Heart left ventricle (tissue), 16 donors: ENCODE results near the gene RPL27A. TPM values are rescaled to one million over a fixed set of nuclear protein-coding genes. Genes with fewer than 3 reads are reported as not detected.

Experiments
- ATAC-seq, 4 donors: fragments of 200-7000 bp; cut with Tn5 transposase; one replicate each; pipeline ENCODE4 v1.9.1; 2020 to 2022; ENCODE audit warnings: moderate library complexity in 4 of 4, mild to moderate bottlenecking in 3 of 4, moderate number of reproducible peaks in 1 of 4
- DNase-seq, 5 donors: peaks; one replicate each; pipeline ENCODE4 v3.0.0-alpha.2; 2020
- H3K27ac ChIP-seq, 12 donors: fragments of 200-600 bp; sonication (generic) in 4 of 12; one replicate each; pipeline versions ENCODE4 v1.5.0 to v1.8.0; 2016 to 2022; ENCODE audit warnings: mild to moderate bottlenecking in 2 of 12
- H3K27me3 ChIP-seq, 9 donors: fragments of 200-600 bp; sonication (generic) in 2 of 9; one replicate each; pipeline versions ENCODE4 v1.5.1 to v1.8.0; 2016 to 2022; ENCODE audit warnings: mild to moderate bottlenecking in 3 of 9
- H3K36me3 ChIP-seq, 9 donors: fragments of 200-600 bp; sonication (generic) in 2 of 9; one replicate each; pipeline versions ENCODE4 v1.5.0 to v1.8.0; 2018 to 2022; ENCODE audit warnings: mild to moderate bottlenecking in 2 of 9
- H3K4me1 ChIP-seq, 12 donors: fragments of 200-600 bp; sonication (generic) in 4 of 12; one replicate each; pipeline versions ENCODE4 v1.5.0 to v1.8.0; 2016 to 2022; ENCODE audit warnings: mild to moderate bottlenecking in 3 of 12
- H3K4me3 ChIP-seq, 12 donors: fragments of 200-600 bp; sonication (generic) in 4 of 12; one replicate each; pipeline versions ENCODE4 v1.5.0 to v1.8.0; 2017 to 2022; ENCODE audit warnings: mild to moderate bottlenecking in 9 of 12, moderate library complexity in 4 of 12
- H3K9me3 ChIP-seq, 12 donors: fragments of 200-600 bp; sonication (generic) in 4 of 12; one replicate each; pipeline versions ENCODE4 v1.5.0 to v1.8.0; 2016 to 2022; ENCODE audit warnings: mild to moderate bottlenecking in 1 of 12
- POLR2A ChIP-seq, 2 donors: fragments of 450-650 bp; IDR thresholded peaks; one replicate each; pipeline ENCODE4 v1.6.1; 2017; ENCODE audit warnings: antibody characterized with exemption in 2 of 2, mild to moderate bottlenecking in 2 of 2, moderate library complexity in 2 of 2
- WGBS, 4 donors: extraction: QIAGEN DNeasy Blood & Tissue Kit in 2 of 4; methylation state at CpG; one replicate each; pipeline versions ENCODE4 v1.1.5 to v1.1.7; 2013 to 2018; 5-methylcytosine and 5-hydroxymethylcytosine counted together
- intact Hi-C, 10 donors: fragments of 100-400 bp; cut with DNase I; formaldehyde crosslinking; loops; one replicate each; pipeline versions ENCODE4 v1.11.1 to v1.14.2; 2022
- polyA plus RNA-seq, 2 donors: library from polyadenylated mRNA; stranded (reverse); fragments of 200-250 nt; gene quantifications; one replicate each; pipeline ENCODE4 v1.2.3, GENCODE V29; 2013
- total RNA-seq, 9 donors: library from RNA; depleted of rRNA in 2 of 9; stranded (reverse); fragments of >200 nt in 2 of 9; fragmentation: NEBNext Ultra II Directional in 3 of 9; extraction: Animal tissue kit (Norgen Biotek cat#: 25700) in 3 of 9; gene quantifications; one replicate each; pipeline versions ENCODE4 v1.1.0 to v1.2.4, GENCODE V29; 2016 to 2023
- TF ChIP-seq, protein P1 (sequence below), 12 donors: fragments of 200-600 bp; sonication (generic) in 4 of 12; IDR thresholded peaks; one replicate each; pipeline versions ENCODE4 v1.5.0 to v1.8.0; 2018 to 2022; ENCODE audit warnings: antibody characterized with exemption in 12 of 12, mild to moderate bottlenecking in 5 of 12
- donor health status: ischemic (EF 13 %, LVEDD 7.1; RV severe dilation, severe dysfunction).
- donor health status: healthy with polysubstance abuse.
- donor health status: DM: no; HTN: yes; CAD: no.
- donor health status: DM: no; HTN: no; CAD: no.
- donor health status: ischemic (EF 25% LVEDD 6.9; RV normal size, moderate dysfunction).
- donor health status: ischemic (EF 25% LVEDD 5.7; RV mildly dilated, moderate dysfunction).
- donor health status: healthy.
- donor health status: DM: yes; HTN: yes; CAD: no.
- donor health status: ischemic (EF 35%, LVEDD 5.7; RV mildly dilated, moderate dysfunction).
- donor health status: nonischemic (EF 11% LVEDD 7.7; RV severe dilation, severe dysfunction).
- donor health status: DM: yes; HTN: yes; CAD: no.
- donor health status: PGD.
- donor health status: ischemic (EF 29% LVEDD 5.4; RV normal size, mild dysfunction).
- donor health status: nonischemic (EF 23%, LVEDD 6.1; RV moderate dilation, normal function).

Gene RPL27A
- total and polyA plus RNA-seq, 11 donors: 299 to 2,980 (median 471) TPM

DNA sequence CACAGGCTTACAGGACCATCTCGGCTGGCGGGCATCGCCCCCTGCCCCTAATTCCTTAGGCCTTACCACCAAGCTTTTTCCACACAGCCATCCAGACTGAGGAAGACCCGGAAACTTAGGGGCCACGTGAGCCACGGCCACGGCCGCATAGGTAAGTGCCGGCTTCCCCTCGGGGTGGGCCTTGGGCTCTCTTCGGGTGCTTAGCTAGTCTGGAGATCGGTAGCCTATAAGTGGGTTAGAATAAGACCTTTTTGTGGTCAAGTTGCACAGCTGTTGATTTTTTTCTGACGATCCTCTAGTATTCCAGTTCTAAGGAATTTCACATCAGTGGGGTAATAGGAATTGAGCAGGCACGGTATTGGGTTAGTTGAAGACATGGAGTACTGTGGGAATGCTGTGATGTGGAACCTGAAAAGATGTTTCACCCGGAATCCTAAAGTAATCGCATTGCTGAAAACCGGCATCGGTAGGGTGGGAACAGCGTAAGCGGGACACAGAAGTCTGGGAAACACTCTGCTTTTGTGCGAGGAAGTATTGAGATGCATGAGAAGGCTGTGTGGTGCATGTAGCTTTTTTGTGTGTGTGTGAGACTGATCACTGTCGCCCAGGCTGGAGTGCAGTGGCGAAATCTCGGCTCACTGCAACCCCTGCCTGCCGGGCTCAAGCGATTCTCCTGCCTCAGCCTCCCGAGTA is 669 bp downstream of the RPL27A start:
- TF ChIP-seq, protein P1, sequence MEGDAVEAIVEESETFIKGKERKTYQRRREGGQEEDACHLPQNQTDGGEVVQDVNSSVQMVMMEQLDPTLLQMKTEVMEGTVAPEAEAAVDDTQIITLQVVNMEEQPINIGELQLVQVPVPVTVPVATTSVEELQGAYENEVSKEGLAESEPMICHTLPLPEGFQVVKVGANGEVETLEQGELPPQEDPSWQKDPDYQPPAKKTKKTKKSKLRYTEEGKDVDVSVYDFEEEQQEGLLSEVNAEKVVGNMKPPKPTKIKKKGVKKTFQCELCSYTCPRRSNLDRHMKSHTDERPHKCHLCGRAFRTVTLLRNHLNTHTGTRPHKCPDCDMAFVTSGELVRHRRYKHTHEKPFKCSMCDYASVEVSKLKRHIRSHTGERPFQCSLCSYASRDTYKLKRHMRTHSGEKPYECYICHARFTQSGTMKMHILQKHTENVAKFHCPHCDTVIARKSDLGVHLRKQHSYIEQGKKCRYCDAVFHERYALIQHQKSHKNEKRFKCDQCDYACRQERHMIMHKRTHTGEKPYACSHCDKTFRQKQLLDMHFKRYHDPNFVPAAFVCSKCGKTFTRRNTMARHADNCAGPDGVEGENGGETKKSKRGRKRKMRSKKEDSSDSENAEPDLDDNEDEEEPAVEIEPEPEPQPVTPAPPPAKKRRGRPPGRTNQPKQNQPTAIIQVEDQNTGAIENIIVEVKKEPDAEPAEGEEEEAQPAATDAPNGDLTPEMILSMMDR (IDR thresholded peaks at IDR 0.05): no peak
- TF ChIP-seq POLR2A (IDR thresholded peaks at IDR 0.05): no peak
- peak overlapping the region; percentile 91 to 98 (median 96) for H3K27ac ChIP-seq
- ATAC-seq (peak in 3 of 4 donors; percentile 0 to 6 (median 0)), DNase-seq (no peak)
- H3K4me3 ChIP-seq: peak overlapping the region; percentile 58 to 100 (median 90)
- 4 to 5% (median 4%) methylated on average over 27 of the region's 27 CpGs for WGBS, 4 donors
- intact Hi-C loops: loop anchor here in 8 of 10 donors (2.0 to 10.0 kb wide), 9 partner anchors 129 to 282 kb away; partner anchors contain the start of genes TMEM9B (in 5 of the 8) and AKIP1 (in 3 of the 8)
- peaks cover 0 to 41% (median 28%) of the 10 kb centered on the region in 12 donors for H3K4me1 ChIP-seq
- no peaks in the 10 kb centered on the region for H3K9me3 ChIP-seq
- peaks cover 0 to 47% (median 33%) of the 10 kb centered on the region in 9 donors for H3K36me3 ChIP-seq
- H3K27me3 ChIP-seq: no peaks in the 10 kb centered on the region

GRCh38 chr11:8684600-8685290 is 2.2 kb downstream of the RPL27A start:
- Histone ChIP-seq H3K36me3 (peaks cover 0 to 38% (median 33%) of the 10 kb centered on the region in 9 donors), H3K27me3 (no peaks in the 10 kb centered on the region), H3K27ac (peak overlapping the region in 3 of 12 donors; percentile 95 to 98 (median 98)), H3K9me3 (no peaks in the 10 kb centered on the region), H3K4me3 (peak overlapping the region in 5 of 12 donors; percentile 58 to 100 (median 86)), H3K4me1 (peaks cover 0 to 53% (median 34%) of the 10 kb centered on the region in 12 donors)
- WGBS, 4 donors: 79 to 90% (median 82%) methylated on average over 6 of the region's 6 CpGs
- intact Hi-C loops: loop anchor here in 9 of 10 donors (5.0 to 10.0 kb wide), 9 partner anchors 128 to 280 kb away; partner anchors contain the start of genes TMEM9B (in 7 of the 9) and AKIP1 (in 4 of the 9)
- DNase-seq (no peak), ATAC-seq (no peak)
- TF ChIP-seq, protein P1 (IDR thresholded peaks at IDR 0.05): no peak
- no peak for TF ChIP-seq POLR2A (IDR thresholded peaks at IDR 0.05)

GRCh38 chr11:8685306-8685705 is 2.7 kb downstream of the RPL27A start:
- no peak for DNase-seq
- Histone ChIP-seq H3K27ac (no peak overlapping the region), H3K4me1 (peaks cover 0 to 54% (median 34%) of the 10 kb centered on the region in 12 donors), H3K27me3 (no peaks in the 10 kb centered on the region), H3K9me3 (no peaks in the 10 kb centered on the region), H3K36me3 (peaks cover 0 to 41% (median 33%) of the 10 kb centered on the region in 9 donors), H3K4me3 (no peak overlapping the region)
- intact Hi-C loops: loop anchor here in 8 of 10 donors (5.0 to 10.0 kb wide), 9 partner anchors 127 to 279 kb away; partner anchors contain the start of genes TMEM9B (in 4 of the 8) and AKIP1 (in 1 of the 8)
- TF ChIP-seq POLR2A (IDR thresholded peaks at IDR 0.05): no peak
- TF ChIP-seq, protein P1 (IDR thresholded peaks at IDR 0.05): no peak
- no peak for ATAC-seq
- 76 to 84% (median 81%) methylated on average over 7 of the region's 7 CpGs for WGBS, 4 donors

DNA sequence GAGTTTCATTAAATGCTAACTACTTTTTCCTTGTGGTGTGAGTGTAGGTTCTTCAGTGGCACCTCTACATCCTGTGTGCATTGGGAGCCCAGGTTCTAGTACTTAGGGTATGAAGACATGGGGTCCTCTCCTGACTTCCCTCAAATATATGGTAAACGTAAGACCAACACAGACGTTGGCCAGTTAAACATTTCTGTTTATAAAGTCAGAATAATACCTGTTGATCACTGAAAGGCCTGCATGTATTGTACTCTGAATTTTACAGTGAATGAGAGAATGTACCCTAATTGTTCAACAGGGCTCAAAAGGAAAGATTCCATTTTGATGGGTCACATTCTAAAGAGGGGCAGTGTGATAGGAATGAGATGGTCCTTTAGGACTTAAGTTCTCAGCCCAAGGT is 3.2 kb downstream of the RPL27A start:
- intact Hi-C loops: loop anchor here in 8 of 10 donors (5.0 to 10.0 kb wide), 9 partner anchors 126 to 279 kb away; partner anchors contain the start of genes TMEM9B (in 4 of the 8) and AKIP1 (in 1 of the 8)
- 71 to 81% (median 75%) methylated on average over 2 of the region's 2 CpGs for WGBS, 4 donors
- H3K9me3 ChIP-seq: no peaks in the 10 kb centered on the region
- peaks cover 0 to 45% (median 33%) of the 10 kb centered on the region in 9 donors for H3K36me3 ChIP-seq
- DNase-seq (no peak), ATAC-seq (no peak)
- H3K27ac ChIP-seq: no peak overlapping the region
- H3K4me1 ChIP-seq: peaks cover 0 to 54% (median 34%) of the 10 kb centered on the region in 12 donors
- no peaks in the 10 kb centered on the region for H3K27me3 ChIP-seq
- no peak for TF ChIP-seq POLR2A (IDR thresholded peaks at IDR 0.05)
- TF ChIP-seq, protein P1 (IDR thresholded peaks at IDR 0.05): no peak
- no peak overlapping the region for H3K4me3 ChIP-seq
